Stomach (tissue), 4 donors: ENCODE data around the gene DLG2.

Experiments
- POLR2A ChIP-seq, 4 donors: fragments of 450-650 bp; IDR thresholded peaks; one replicate each; pipeline ENCODE4 v1.6.1; 2016; ENCODE audit warnings: antibody characterized with exemption in 4 of 4, control low read depth in 2 of 4, mild to moderate bottlenecking in 1 of 4, moderate library complexity in 1 of 4
- TF ChIP-seq, protein P1 (sequence below), 7 experiments: fragments of 450-650 bp in 4 of 7; fragments of 200-600 bp in 3 of 7; sonication (generic) in 3 of 7; IDR thresholded peaks; one replicate each; pipeline ENCODE4 v1.5.1; 2016 to 2019; ENCODE audit warnings: antibody characterized with exemption in 7 of 7, control low read depth in 2 of 7, mild to moderate bottlenecking in 1 of 7

- TF ChIP-seq, protein P1, sequence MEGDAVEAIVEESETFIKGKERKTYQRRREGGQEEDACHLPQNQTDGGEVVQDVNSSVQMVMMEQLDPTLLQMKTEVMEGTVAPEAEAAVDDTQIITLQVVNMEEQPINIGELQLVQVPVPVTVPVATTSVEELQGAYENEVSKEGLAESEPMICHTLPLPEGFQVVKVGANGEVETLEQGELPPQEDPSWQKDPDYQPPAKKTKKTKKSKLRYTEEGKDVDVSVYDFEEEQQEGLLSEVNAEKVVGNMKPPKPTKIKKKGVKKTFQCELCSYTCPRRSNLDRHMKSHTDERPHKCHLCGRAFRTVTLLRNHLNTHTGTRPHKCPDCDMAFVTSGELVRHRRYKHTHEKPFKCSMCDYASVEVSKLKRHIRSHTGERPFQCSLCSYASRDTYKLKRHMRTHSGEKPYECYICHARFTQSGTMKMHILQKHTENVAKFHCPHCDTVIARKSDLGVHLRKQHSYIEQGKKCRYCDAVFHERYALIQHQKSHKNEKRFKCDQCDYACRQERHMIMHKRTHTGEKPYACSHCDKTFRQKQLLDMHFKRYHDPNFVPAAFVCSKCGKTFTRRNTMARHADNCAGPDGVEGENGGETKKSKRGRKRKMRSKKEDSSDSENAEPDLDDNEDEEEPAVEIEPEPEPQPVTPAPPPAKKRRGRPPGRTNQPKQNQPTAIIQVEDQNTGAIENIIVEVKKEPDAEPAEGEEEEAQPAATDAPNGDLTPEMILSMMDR (IDR thresholded peaks at IDR 0.05): no peak
- no peak for TF ChIP-seq POLR2A (IDR thresholded peaks at IDR 0.05)
Observed at GRCh38 chr11:84514436-84514835, 1112.7 kb downstream of the DLG2 start.
